CD14-positive monocyte (primary cell): ENCODE measurements around the gene THSD7B. TPM values are rescaled to one million over a fixed set of nuclear protein-coding genes. Genes with fewer than 3 reads are reported as not detected.

Experiments
- DNase-seq, 3 donors: peaks; one replicate each; pipeline ENCODE4 v3.0.0-alpha.2; 2011 to 2022
- H2AFZ ChIP-seq: 2 replicates; pipeline ENCODE4 v1.6.0; 2012; ENCODE audit warnings: mild to moderate bottlenecking, low read depth, low read length, inconsistent platforms; ENCODE audit not compliant: insufficient read depth, poor library complexity, severe bottlenecking
- H3K27ac ChIP-seq, 2 donors: 1 replicate in 1 of 2; 2 replicates in 1 of 2; pipeline ENCODE4 v1.5.1; 2012 to 2013; ENCODE audit warnings: low read length in 2 of 2, control low read depth in 1 of 2, inconsistent platforms in 1 of 2, low read depth in 1 of 2, mild to moderate bottlenecking in 1 of 2
- H3K27me3 ChIP-seq, 2 donors: one replicate each; pipeline versions ENCODE4 v1.6.0 to v1.6.1; 2011 to 2013; ENCODE audit warnings: low read length in 2 of 2; ENCODE audit not compliant: control insufficient read depth in 2 of 2, insufficient read depth in 2 of 2
- H3K36me3 ChIP-seq, 2 donors: replicated peaks in 1 of 2; 1 replicate in 1 of 2; 2 replicates in 1 of 2; pipeline versions ENCODE4 v1.5.1 to v1.6.1; 2012 to 2013; ENCODE audit warnings: low read length in 2 of 2, control low read depth in 1 of 2, inconsistent platforms in 1 of 2, mild to moderate bottlenecking in 1 of 2; ENCODE audit not compliant: insufficient read depth in 2 of 2, control insufficient read depth in 1 of 2
- H3K4me1 ChIP-seq, 2 donors: 1 replicate in 1 of 2; 2 replicates in 1 of 2; pipeline versions ENCODE4 v1.5.1 to v1.6.1; 2012 to 2013; ENCODE audit warnings: low read length in 2 of 2, control low read depth in 1 of 2, inconsistent platforms in 1 of 2, mild to moderate bottlenecking in 1 of 2, moderate library complexity in 1 of 2; ENCODE audit not compliant: insufficient read depth in 2 of 2, control insufficient read depth in 1 of 2
- H3K4me2 ChIP-seq: replicated peaks from 2 replicates; pipeline ENCODE3; 2012; ENCODE audit warnings: low read length, moderate library complexity, mild to moderate bottlenecking; ENCODE audit not compliant: poor library complexity, severe bottlenecking; ENCODE audit errors: extremely low read depth
- H3K4me3 ChIP-seq, 3 experiments: fragments of 200-600 bp in 1 of 3; sonication (generic) in 1 of 3; replicated peaks in 1 of 3; 1 replicate in 2 of 3; 2 replicates in 1 of 3; pipeline ENCODE4 v1.5.1; 2011 to 2013; ENCODE audit warnings: low read length in 3 of 3, mild to moderate bottlenecking in 3 of 3, control low read depth in 2 of 3, low read depth in 2 of 3, inconsistent platforms in 1 of 3, moderate library complexity in 1 of 3
- H3K79me2 ChIP-seq: 2 replicates; pipeline ENCODE4 v1.6.0; 2012; ENCODE audit warnings: mild to moderate bottlenecking, control low read depth, inconsistent platforms, low read length, moderate library complexity; ENCODE audit not compliant: insufficient read depth
- H3K9ac ChIP-seq: 2 replicates; pipeline ENCODE4 v1.6.0; 2017; ENCODE audit warnings: low read length, mild to moderate bottlenecking; ENCODE audit not compliant: insufficient read depth, poor library complexity, severe bottlenecking
- H3K9me3 ChIP-seq, 2 donors: replicated peaks in 1 of 2; 1 replicate in 1 of 2; 2 replicates in 1 of 2; pipeline versions ENCODE4 v1.5.1 to v1.6.1; 2012 to 2013; ENCODE audit warnings: low read length in 2 of 2, control low read depth in 1 of 2; ENCODE audit not compliant: control insufficient read depth in 1 of 2, insufficient read depth in 1 of 2
- H4K20me1 ChIP-seq: 2 replicates; pipeline ENCODE4 v1.6.0; 2012; ENCODE audit warnings: mild to moderate bottlenecking, low read length, control low read depth, moderate library complexity; ENCODE audit not compliant: insufficient read depth
- H3K27ac Mint-ChIP-seq, 7 donors: one replicate each; pipeline ENCODE4 v1.8.0; 2020; ENCODE audit warnings: mild to moderate bottlenecking in 7 of 7, mixed read lengths in 7 of 7, moderate library complexity in 6 of 7, inconsistent platforms in 2 of 7
- H3K27me3 Mint-ChIP-seq, 3 donors: one replicate each; pipeline ENCODE4 v1.8.0; 2021 to 2022; ENCODE audit warnings: low read depth in 3 of 3, mild to moderate bottlenecking in 3 of 3, mixed read lengths in 3 of 3, moderate library complexity in 3 of 3, inconsistent platforms in 1 of 3
- H3K36me3 Mint-ChIP-seq, 2 donors: one replicate each; pipeline ENCODE4 v1.8.0; 2020; ENCODE audit warnings: mixed read lengths in 2 of 2, inconsistent platforms in 1 of 2, mild to moderate bottlenecking in 1 of 2
- H3K4me1 Mint-ChIP-seq: one replicate; pipeline ENCODE4 v1.8.0; 2020; ENCODE audit warnings: mild to moderate bottlenecking, mixed read lengths
- H3K4me3 Mint-ChIP-seq, 2 donors: one replicate each; pipeline ENCODE4 v1.8.0; 2020; ENCODE audit warnings: mild to moderate bottlenecking in 2 of 2, mixed read lengths in 2 of 2, moderate library complexity in 1 of 2
- H3K9me3 Mint-ChIP-seq, 7 donors: one replicate each; pipeline ENCODE4 v1.8.0; 2020 to 2022; ENCODE audit warnings: mixed read lengths in 7 of 7, mild to moderate bottlenecking in 6 of 7, moderate library complexity in 6 of 7, inconsistent platforms in 2 of 7
- CTCF ChIP-seq: fragments of 200-600 bp; IDR thresholded peaks from one replicate; pipeline ENCODE4 v1.8.0; 2022; ENCODE audit warnings: antibody characterized with exemption, mild to moderate bottlenecking
- WGBS: methylation state at CpG from one replicate; pipeline ENCODE4 v1.1.5; 2013; ENCODE audit warnings: missing lambda C conversion rate; ENCODE audit not compliant: insufficient coverage; 5-methylcytosine and 5-hydroxymethylcytosine counted together
- intact Hi-C, 2 donors: fragments of 100-400 bp; cut with micrococcal nuclease; formaldehyde crosslinking; loops; one replicate each; pipeline versions ENCODE4 v1.15.0 to v1.15.1; 2023
- polyA plus RNA-seq, 3 donors: library from polyadenylated mRNA; depleted of rRNA in 1 of 3; unstranded in 2 of 3; stranded (reverse) in 1 of 3; fragments of 300-500 nt in 2 of 3; fragments of >200 nt in 1 of 3; fragmentation: Illumina TruSeq in 2 of 3; gene quantifications; 1 replicate in 2 of 3; 2 replicates in 1 of 3; pipeline ENCODE4 v1.2.3, GENCODE V29; 2012 to 2021

THSD7B gene
- polyA plus RNA-seq, 3 donors = not detected

DNA sequence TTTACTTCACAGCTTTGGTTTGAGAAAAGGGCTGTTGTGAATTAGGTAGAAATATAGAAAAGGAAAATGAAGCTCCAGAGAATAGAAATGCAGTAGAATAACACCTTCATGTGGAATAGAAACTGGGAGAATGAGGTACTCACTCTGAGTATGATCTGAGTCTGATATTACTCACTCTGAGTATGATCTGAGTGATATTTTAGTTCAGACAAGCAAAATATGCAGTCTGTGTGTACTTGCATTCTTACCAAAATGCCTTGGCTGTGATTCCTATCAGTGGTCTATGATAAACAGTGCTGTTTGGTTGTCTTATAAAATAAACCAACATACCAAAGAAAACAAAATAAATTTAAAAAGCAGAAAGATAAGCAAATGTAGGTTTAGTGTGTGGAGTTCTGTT is 487.6 kb downstream of the THSD7B start:
- Histone ChIP-seq H3K27ac (no peak overlapping the region), H3K27me3 (no peaks in the 10 kb centered on the region), H3K9ac (no peak overlapping the region), H2AFZ (no peak overlapping the region), H3K4me1 (no peaks in the 10 kb centered on the region), H3K4me2 (no peak overlapping the region), H4K20me1 (no peaks in the 10 kb centered on the region), H3K79me2 (no peaks in the 10 kb centered on the region), H3K9me3 (no peaks in the 10 kb centered on the region), H3K36me3 (no peaks in the 10 kb centered on the region), H3K4me3 (no peak overlapping the region)
- Mint-ChIP-seq H3K27me3 (no peaks in the 10 kb centered on the region), H3K27ac (no peak overlapping the region), H3K9me3 (no peaks in the 10 kb centered on the region), H3K4me3 (no peak overlapping the region), H3K4me1 (no peaks in the 10 kb centered on the region), H3K36me3 (no peaks in the 10 kb centered on the region)
- TF ChIP-seq CTCF = no peak
- DNase-seq = no peak
- intact Hi-C loops = no loop called here

- Mint-ChIP-seq H3K27me3 (no peaks in the 10 kb centered on the region), H3K4me1 (no peaks in the 10 kb centered on the region), H3K36me3 (no peaks in the 10 kb centered on the region), H3K4me3 (no peak overlapping the region), H3K27ac (no peak overlapping the region), H3K9me3 (peaks cover 0 to 3% (median 0%) of the 10 kb centered on the region in 7 donors)
- no peak overlapping the region for H3K27ac ChIP-seq
- no peaks in the 10 kb centered on the region for H3K36me3 ChIP-seq
- no peak for DNase-seq
- H3K79me2 ChIP-seq = no peaks in the 10 kb centered on the region
- no peaks in the 10 kb centered on the region for H4K20me1 ChIP-seq
- no peak overlapping the region for H3K9ac ChIP-seq
- H2AFZ ChIP-seq = no peak overlapping the region
- no peak for TF ChIP-seq CTCF
- no peak overlapping the region for H3K4me2 ChIP-seq
- no peaks in the 10 kb centered on the region for H3K4me1 ChIP-seq
- no peaks in the 10 kb centered on the region for H3K27me3 ChIP-seq
- WGBS = no CpG with 5 or more reads among the region's 1 CpG
- H3K4me3 ChIP-seq = no peak overlapping the region
- intact Hi-C loops = no loop called here
- H3K9me3 ChIP-seq = peaks cover 0 to 4% of the 10 kb centered on the region in 2 donors
Observed at GRCh38 chr2:137254052-137254451, 488.7 kb downstream of the THSD7B start.
